Renal pelvis (tissue), 4 donors: ENCODE data around the gene TMEM205. TPM values are rescaled to one million over a fixed set of nuclear protein-coding genes. Genes with fewer than 3 reads are reported as not detected.

Experiments used
- DNase-seq: peaks from one replicate; pipeline ENCODE4 v3.0.0-alpha.2; 2013
- polyA plus RNA-seq, 3 donors: library from polyadenylated mRNA; unstranded; fragments of 120-200 nt; gene quantifications; one replicate each; pipeline ENCODE4 v1.2.1, GENCODE V29; 2013; ENCODE audit not compliant: insufficient read length in 3 of 3

The TMEM205 gene
- polyA plus RNA-seq, 3 donors, result 144 to 158 (median 156) TPM

DNA sequence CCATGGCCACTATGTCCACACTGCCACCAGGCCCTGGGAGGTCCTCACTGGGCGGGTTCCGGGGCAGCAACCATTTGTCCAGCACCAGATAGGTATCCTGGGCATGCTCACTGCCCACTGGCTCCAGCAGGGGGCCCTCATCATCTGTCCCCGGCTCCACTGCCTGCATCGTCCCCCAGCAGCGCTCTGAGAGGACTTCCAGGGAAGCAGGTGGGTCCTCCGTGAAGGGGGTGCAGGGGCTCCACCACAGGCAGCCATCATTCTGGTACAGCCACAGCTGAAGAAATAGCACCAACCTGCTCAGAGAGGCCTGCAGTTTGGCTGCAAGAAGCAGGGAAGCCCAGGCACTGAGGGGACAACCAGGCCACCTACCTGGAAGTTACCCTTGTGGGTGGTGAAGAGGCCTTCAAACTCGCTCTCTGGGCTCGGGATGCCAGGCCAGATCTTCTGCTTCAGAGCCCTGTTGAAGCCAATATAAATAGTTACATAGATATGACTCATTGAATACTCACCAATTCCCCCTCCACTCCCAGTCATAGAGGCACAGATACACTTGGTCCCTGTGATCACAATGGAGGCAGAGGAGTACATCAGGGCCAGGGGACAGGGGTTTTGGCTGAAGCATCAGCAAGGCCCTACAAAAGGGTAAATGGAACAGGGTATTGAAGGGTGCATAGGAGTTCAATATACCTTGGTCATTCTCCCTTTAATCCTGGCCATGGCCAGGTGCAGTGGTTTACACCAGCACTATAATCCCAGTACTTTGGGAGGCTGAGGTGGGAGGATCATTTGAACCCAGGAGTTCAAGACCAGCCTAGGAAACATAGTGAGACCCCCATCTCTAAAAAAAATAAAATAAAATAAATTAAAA, 32.5 kb upstream of the TMEM205 start:
- no peak for DNase-seq

DNA sequence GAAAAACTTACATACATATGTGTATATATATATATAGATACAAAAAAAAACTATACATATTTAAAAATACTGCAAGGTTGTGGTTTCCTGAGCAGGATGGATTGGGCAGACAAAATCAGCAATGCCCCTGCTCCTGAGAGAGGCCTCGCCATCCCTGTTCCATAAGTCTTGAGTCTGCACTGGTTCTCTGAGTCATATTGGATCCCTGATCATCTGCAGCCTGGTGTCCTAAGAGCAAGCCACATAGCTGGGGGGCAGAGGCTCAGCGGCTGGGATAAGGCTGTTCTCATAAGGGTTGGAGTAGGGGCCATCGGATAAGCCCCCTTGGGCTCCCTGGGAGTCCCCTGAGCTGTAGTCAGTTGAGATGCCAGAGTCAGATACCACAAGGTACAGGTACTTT, 31.7 kb upstream of the TMEM205 start:
- no peak for DNase-seq

DNA sequence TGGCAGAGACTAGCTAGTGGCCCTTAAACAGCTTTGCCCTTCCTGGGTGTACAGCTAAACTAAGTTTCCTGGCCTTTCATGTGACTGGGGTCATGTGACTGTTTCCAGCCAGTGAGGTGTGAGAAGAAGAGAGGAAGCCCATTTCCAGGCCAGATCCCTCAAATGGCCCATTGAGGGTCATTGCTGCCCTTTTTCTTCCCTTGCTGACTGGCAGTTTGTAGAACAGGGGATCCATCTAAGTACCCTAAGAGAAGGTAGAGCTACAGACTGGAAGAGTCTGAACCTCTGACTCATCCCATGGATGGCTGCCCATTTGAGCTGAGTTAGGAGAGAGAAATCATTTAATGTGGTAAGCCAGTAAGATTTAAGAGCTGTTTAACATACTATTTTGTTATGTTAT, 31.2 kb upstream of the TMEM205 start:
- no peak for DNase-seq

DNA sequence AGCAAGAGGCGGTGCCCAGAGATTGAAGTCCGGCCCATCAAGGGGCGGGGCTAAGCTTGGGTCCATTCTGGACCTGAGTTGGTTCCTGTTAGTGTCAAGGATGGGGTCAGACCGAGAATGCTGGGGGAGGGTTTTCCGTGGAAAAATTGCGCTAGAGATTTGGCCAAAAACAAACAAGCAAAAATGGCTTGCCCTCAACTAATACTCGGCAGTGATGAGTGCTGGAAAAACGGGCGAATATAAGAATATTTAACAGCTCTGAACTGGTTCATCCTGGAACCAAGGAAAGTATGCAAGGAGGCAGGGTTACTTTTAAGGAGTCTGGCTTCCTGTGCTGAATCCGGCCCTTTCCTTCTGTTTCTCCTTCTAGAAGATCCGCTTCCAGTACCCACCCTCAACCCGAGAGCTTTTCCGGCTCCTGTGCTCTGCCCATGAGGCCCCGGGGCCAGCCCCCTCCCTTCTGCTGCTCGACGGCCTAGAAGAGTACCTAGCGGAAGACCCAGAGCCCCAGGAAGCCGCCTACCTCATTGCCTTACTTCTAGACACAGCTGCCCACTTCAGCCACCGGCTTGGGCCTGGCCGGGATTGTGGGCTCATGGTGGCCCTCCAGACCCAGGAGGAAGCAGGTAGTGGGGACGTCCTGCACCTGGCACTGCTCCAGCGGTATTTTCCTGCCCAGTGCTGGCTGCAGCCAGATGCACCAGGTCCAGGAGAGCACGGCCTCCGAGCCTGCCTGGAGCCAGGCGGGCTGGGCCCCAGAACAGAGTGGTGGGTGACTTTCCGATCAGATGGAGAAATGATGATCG, 29.3 kb upstream of the TMEM205 start:
- no peak for DNase-seq

DNA sequence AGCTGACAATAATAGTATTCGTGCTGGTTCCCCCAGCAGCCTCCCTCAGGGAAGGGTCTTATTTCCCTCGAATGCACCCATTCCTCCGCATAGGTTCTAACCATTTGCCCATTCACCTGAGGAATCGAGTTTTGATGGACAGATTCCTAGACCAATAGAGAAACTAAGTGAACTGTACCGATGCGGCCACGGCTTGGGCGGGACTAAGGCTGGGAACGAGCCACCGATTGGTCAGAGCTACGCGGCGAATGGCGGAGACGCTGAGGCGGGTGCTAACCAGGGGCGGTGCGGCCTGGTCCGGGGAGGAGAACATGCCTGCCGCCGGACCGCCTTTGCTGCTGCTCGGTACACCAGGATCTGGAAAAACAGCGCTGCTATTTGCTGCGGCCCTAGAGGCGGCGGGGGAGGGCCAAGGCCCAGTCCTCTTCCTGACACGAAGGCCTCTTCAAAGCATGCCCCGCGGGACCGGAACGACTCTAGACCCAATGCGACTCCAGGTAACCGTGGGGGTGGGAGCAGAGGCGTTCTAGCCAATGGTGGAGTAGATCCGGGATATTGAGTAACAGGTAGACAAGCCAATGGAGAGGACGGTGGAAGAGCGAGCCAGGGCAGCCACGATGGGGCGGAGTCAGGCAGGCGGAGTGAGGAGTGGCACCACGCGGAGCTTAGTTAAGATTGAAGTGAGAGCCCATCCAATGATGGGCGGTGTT, 28.5 kb upstream of the TMEM205 start, which contains the start of gene SWSAP1:
Gene SWSAP1 (plus strand): TSS at position 234 of the 710 bp plus-strand sequence. CDS start 15 bp downstream, at position 249.
- DNase-seq, result peak; percentile 100

DNA sequence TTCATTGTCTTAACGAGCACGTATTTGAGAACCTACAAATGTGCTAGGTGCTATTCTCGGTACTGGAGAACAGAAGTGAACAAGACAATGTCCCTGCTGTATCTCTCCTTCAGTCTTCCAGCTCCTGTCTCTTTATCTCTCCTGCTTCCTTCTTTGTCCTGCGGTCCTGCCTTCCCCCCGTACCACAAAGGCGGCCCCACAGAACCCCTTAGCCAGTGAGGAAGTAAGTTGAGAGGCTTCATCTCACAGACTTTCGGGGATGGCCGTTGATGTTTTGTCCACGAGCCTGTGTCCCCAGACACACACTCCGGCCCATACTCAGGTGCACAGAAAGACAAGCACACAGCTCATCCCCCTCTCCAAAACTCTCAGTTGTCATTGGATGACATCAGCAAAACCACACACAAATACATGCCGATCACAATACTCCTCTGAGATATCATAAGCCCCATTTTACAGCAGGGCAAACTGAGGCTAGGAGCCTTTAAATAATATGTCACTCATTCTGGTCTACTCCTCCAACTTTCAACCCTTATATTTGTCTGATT, 27.9 kb upstream of the TMEM205 start:
- DNase-seq, result no peak

DNA sequence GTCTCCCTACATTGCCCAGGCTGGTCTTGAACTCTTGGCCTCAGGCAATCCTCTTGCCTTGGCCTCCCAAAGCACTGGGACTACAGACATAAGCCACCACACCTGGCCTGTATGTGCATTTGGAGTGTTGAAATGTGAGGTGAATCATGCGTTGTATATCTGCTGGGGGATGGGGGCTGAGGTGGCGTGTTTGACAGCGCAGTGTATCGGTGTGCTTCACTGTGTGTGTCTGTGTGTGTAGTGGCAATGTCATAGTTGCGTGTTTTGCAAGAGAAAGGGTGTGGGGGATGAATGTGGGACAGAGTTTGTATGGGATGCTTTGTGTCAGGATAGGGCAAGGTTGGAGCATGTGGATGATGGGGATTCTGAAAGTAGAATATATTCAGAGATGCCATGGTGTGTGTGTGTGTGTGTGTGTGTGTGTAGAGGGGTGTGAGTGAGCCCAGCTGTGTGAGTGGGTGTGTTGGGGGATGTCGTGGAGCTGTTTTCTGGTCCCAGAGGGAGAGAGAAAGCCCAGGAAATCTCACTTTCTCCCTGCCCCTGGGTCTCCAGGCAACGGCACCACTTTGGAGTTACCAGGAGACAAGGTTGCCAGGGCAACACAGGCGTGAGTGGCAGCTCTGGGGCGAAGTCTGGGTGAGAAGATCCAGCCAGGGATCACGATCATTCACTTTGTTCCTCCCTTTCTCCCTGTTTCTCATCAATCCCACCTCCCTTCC, 27.3 kb upstream of the TMEM205 start:
- DNase-seq, result no peak

DNA sequence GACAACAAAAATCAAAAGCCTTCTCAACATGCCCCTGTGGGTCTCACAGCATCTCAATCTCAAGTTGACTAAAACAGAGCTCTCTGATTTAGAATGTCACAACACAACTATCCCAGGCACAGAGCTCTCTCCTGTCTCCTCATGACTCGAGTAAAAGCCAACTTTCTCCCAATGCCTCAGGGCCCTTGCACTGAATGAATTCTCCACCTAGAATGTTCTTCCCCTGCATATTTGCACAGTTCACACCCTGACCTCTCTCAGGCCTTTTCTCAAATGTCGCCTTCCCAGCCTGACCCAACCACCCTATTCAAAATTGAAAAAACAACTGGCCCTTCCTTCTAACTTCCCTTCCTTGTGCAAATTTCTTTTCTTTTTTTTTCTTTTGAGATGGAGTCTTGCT, 24.7 kb upstream of the TMEM205 start:
- no peak for DNase-seq

DNA sequence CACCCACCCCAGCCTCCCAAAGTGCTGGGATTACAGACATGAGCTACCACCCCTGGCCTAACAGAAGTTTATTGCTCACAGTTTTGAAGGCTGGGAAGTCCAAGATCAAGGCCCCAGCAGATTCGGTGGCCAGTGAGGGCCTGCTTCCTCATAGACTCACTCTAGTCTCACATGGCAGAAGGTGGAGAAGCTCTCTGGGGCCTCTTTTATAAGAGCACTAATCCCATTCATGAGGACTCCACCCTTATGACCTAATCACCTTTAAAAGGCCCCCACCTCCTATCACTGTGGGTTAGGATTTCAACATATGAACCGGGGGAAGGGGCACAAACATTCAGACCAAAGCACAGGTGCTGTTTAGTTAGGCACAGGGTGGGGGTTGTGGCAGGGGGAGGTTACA, 21.5 kb upstream of the TMEM205 start:
- DNase-seq, result no peak

DNA sequence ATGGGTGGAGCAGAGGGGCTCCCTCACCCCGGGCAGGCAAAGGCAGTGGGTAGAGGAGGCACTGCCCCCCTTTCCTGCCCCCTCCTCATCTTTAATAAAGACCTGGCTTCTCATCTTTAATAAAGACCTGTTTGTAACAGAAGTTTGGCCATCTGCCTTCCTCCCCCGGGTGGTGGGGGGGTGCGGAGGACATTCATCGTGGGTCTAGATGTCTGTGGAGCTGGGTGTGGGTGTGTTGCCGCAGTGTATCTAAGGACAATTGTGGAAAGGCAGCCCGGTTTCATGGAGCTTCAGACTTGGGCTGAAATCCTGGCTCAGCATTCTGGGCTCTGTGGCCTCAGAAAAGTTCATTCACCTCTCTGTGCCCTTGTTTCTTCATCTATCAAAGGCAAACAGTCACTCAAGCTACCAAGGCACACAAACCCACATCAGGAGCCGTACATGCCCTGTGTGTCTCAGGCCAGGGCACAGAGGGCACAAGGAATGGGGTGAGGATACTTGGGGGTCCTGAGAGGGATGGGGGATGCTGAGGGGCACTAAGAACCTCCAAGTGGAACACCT, 19.6 kb upstream of the TMEM205 start:
- DNase-seq, result no peak

DNA sequence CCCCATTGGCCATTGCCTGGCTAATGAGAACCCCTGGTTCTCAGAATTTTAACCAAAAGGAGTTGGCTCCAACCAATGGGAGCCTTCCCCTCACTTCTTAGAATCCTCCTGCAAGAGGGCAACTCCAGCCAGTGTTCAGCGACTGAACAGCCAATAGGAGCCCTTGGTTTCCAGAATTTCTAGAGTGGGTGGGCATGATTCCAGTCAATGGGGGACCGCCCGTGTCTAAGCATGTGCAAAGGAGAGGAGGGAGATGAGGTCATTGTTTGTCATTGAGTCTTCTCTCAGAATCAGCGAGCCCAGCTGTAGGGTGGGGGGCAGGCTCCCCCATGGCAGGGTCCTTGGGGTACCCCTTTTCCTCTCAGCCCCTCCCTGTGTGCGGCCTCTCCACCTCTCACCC, 18.9 kb upstream of the TMEM205 start:
- DNase-seq, result no peak

DNA sequence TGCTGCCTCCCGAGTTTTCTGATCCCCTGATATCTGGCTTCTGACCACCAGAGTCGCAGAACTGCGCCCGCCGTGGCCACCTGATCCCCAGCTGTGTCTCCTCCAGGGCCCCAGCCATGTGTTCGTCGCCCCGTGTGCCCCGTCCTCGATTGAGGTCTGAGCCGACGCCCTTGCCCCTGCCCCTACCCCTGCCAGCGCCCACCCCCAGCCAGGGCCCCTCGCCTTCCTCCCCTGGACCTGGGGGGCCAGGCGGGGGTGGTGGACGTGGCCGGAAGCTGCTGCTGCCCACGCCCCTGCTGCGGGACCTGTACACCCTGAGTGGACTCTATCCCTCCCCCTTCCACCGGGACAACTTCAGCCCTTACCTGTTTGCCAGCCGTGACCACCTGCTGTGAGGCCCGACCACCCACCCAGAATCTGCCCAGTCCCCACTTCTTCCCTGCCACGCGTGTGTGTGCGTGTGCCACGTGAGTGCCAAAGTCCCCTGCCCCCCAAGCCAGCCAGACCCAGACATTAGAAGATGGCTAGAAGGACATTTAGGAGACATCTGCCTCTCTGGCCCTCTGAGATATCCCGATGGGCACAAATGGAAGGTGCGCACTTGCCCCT, 18.3 kb upstream of the TMEM205 start:
- no peak for DNase-seq

DNA sequence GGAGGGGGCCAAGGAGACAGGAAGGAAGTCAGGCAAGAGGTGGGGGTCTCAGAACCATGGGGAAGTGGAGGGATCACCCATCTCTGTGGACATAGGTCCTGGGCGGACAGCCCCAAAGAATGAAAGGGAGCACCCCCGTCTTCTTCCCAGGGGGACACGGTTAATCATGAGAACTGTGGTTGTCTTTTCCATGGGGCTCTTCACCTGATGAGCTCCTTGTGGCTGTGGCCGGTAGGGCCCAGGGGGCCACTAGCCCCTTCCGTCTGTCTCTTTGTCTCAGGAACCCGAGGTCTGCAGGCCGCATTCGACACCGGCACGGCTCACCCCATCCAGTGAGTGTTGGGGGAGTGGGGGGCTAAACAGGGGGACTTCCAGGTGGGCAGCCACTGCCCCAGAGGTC, 17.8 kb upstream of the TMEM205 start:
- no peak for DNase-seq

DNA sequence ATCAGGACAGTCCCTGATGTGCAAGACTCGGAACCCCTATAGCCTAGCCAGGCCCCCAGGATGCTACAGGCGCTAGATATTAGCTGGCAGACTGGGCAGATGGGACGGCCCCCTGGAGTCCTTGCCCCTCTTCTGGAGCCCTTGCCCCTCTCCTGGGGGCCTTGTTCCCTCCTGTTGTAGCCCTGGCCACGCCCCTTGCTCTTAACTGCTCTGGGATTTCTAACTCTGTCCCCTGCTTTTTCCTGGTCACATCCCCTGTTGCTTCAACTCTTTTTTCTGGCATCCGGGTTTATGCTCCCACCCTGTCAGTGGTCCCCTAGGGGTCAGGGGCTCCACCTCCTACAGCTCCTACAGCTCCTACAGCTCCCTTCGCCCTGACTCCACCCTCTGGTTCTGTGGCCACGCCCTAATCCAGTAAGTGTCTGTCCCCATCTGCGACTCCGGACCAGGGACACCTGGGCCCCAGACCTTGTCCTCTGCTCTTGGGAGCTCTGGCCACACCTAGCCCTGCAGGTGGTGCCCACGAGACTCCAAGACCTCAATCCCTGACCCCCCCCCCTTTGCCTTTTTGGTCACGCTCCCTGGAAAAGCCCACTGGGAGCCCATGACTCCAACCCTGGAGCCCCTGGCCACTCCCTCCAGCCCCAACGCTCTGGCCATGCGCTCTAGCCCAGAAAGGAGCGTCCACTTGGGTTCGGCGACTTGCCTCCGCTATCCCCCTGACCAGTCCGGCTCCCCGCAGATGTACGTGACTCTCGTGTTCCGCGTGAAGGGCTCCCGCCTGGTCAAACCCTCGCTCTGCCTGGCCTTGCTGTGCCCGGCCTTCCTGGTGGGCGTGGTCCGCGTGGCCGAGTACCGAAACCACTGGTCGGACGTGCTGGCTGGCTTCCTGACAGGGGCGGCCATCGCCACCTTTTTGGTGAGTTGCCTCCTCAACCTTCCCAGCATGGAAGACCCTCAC, 16.0 kb upstream of the TMEM205 start:
- no peak for DNase-seq

DNA sequence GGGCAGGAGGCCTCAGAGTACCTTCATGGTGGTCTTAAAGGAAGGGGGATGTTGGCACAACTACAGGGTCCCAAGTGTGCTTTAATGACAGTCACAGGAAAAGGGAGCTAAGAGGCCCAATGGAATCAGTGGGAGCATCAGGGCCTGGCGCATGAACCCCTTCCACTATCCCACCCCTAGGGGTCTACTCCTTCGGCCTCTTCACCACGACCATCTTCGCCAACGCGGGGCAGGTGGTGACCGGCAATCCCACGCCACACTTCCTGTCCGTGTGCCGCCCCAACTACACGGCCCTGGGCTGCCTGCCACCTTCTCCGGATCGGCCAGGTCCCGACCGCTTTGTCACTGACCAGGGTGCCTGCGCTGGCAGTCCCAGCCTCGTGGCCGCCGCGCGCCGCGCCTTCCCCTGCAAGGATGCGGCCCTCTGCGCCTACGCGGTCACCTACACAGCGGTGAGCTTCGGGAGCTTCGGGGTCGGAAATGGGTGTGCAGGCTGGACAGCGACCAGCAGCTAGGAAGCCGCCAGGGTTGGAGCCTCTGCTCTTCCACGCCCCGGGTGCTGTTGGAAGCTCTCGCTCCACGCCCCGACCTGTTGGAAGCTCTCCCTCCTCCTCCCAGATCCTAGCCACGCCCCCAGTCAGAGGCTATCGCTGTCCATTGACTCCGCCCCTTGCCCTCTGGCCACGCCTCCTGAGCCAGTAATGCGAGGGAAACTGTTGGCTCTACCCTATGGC, 15.1 kb upstream of the TMEM205 start:
- DNase-seq, result no peak

DNA sequence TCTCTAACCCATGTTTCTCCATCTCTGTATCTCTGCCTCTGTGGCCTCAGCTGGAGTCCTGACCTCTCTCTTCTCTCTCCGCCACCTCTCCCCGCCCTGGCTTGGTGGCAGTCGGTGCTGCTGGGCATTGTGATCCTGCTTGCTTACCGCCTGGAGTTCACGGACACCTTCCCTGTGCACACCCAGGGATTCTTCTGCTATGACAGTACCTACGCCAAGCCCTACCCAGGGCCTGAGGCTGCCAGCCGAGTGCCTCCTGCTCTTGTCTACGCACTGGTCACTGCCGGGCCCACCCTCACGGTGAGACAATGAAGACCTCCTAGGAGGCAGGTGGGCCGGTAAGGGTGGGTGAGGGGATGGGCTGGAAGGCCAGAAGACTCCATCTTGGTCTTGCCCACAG, 13.4 kb upstream of the TMEM205 start:
- DNase-seq, result no peak

DNA sequence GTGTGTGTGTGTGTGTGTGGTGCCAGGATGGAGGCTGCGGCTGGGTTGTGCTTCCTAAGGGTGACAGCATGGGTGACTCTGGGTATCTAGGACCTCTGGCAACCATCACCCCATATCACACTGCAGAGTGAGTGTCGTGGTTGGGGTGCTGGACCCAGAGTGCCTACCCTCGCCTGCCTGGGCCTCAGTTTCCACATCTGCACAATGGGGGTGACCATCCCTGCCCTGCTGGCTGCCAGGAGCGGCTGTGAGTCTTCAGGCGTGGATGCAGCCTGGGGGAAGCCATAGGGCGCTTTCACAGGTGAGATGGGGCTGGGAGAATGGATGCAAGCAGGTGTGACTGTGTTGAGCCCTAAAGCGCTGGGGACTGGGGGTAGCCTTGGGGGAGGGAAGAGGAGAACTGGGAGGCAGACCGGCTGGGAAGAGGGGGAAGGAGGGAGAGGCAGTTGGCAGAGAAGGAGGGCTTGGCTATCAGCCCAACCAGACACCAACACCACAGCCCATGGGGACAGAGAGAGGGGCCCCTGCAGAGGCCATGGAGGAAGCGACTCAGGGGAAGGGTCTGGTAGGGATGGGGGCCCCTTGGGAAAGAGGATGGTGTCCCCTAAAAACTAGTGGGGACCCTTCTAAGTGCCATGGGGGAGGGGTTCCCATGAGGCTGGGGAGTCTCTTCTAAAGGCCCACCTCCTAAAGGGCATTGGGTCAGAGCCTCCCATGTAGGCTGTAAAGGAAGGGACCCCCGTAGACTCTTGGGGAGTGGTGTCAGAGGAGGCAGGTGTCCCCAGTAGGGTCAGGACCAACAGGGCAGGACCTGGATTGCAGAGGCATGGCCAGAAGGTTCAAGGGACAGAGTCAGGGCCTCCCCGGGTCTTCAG, 10.8 kb upstream of the TMEM205 start:
- DNase-seq, result no peak

DNA sequence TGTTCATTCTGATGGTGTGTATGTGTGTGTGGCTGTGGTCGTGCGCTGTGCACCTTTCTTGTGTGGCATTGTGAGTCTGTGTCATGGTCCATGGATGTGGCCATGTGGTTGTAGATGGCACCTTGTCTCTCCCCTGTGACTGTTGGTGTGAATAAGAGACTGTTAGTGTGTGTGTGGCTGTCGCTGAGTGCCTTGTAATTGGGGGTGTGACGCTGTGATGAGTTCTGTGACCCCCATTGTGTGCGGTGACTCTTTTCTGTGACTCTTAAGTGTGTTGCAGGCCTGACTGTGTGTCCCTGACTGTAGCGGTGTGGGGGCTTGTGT, 10.0 kb upstream of the TMEM205 start:
- no peak for DNase-seq
